Measurements from ENCODE around the gene POU5F1. TPM values are rescaled to one million over a fixed set of nuclear protein-coding genes. Genes with fewer than 3 reads are reported as not detected.
A peak's percentile ranks its signal among the peaks of the same experiment; 100 is the strongest.

Gene POU5F1
- polyA plus RNA-seq, 1 donor, result 0.28 TPM

DNA sequence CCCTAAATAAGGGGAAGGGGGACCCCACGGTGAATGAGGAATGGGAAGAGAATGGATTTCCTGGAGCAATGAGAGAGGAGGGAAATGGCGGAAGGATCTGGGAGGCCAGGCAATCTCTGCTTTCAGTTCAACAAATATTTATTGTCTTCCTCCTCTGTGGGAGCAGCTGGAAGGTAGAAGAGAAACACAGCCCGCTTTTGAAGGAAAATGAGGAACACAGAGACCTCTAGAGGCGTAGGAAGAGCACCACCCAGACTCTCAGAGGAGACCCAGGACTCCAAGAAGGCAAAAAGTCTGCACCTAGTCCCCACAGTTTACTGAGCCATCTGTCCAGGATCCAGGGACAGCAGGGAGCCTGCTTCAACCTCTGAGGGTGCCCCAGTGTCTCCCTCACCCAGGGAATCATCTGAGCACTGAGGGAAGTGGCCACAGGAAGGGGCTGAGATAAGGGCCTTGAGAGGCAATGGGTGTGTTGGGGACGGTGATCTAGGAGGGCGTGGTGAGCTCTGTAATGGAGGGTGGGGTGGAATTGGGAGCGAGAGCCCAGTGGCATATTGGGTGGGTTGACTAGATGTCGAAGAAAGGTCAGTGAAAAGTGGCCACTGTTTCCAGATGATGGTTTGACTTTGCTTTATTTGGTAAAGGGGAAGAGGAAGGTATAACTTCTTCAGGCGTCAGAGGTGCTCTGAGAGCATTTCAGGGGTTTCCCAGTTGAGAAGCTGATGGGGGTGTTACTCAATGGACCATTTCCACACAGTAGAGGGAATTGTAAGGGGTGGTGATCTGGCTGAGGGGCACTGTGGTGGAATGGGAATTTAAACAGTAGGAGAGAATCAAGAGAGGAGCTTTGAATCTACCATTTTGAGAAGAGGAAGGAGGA, 55.3 kb downstream of the POU5F1 start:
- Histone ChIP-seq H3K4me3 (ENCODE audit: low read length) (no peak overlapping the region), H3K9me3 (ENCODE audit: control insufficient read depth, low read depth, low read length) (no peaks in the 10 kb centered on the region), H3K4me1 (ENCODE audit: control insufficient read depth, insufficient read depth, low read length) (no peaks in the 10 kb centered on the region), H3K27me3 (ENCODE audit: control insufficient read depth, insufficient read depth, low read length) (peaks cover 44% of the 10 kb centered on the region), H3K27ac (ENCODE audit: low read length) (no peak overlapping the region), H3K36me3 (ENCODE audit: control insufficient read depth, insufficient read depth, low read length) (no peaks in the 10 kb centered on the region)
- no peak for DNase-seq
- WGBS (ENCODE audit: insufficient coverage, low lambda C conversion rate), result 100% methylated on average over 1 of the region's 9 CpGs

DNA sequence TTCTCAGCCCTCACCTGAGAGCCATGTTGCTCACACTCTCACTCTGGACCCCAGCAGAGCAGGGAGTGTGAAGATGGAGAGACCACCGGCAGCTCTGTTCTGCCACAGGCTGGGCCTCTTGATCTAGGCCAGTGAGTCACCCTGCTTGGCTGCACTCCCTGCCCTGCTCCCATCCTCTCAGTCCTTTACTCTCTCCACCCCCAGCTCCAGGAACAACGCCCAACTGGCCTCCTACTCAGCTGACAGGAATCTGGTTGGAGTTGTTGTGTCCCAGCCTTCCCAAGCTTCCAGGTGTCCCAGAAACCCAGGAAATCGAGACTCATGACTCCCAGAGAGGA, 56.0 kb downstream of the POU5F1 start, which contains the start of gene PSORS1C1:
TSS of gene PSORS1C1 (plus strand) at position 260 of the 338 bp plus-strand sequence. CDS start 14,833 bp downstream, outside the sequence.
- 33% methylated on average over 1 of the region's 3 CpGs for WGBS (ENCODE audit: insufficient coverage, low lambda C conversion rate)
- no peaks in the 10 kb centered on the region for H3K36me3 ChIP-seq (ENCODE audit: control insufficient read depth, insufficient read depth, low read length)
- no peaks in the 10 kb centered on the region for H3K9me3 ChIP-seq (ENCODE audit: control insufficient read depth, low read depth, low read length)
- H3K27me3 ChIP-seq (ENCODE audit: control insufficient read depth, insufficient read depth, low read length), result peaks cover 51% of the 10 kb centered on the region
- DNase-seq, result peak; percentile 31 to 55
- no peak within 1 kb of the TSS for H3K4me3 ChIP-seq (ENCODE audit: low read length)
- H3K4me1 ChIP-seq (ENCODE audit: control insufficient read depth, insufficient read depth, low read length), result no peaks in the 10 kb centered on the region
- no peak within 1 kb of the TSS for H3K27ac ChIP-seq (ENCODE audit: low read length)

Other genes starting within 250 kb of the POU5F1 start
- gene SFTA2, start 238.5 kb downstream of the POU5F1 start, polyA plus RNA-seq, result 0.70 TPM
- gene MUCL3, start 229.7 kb downstream of the POU5F1 start, polyA plus RNA-seq, result 0.04 TPM
- not detected for gene MUC21, start 187.0 kb downstream of the POU5F1 start, polyA plus RNA-seq
- not detected for gene MUC22, start 160.2 kb downstream of the POU5F1 start, polyA plus RNA-seq
- not detected for gene C6orf15, start 58.1 kb downstream of the POU5F1 start, polyA plus RNA-seq
- gene PSORS1C1, start 55.9 kb downstream of the POU5F1 start, polyA plus RNA-seq, result 0.33 TPM
- gene CDSN, start 50.2 kb downstream of the POU5F1 start, polyA plus RNA-seq, result not detected
- gene PSORS1C2, start 31.6 kb downstream of the POU5F1 start, polyA plus RNA-seq, result 0.04 TPM
- 17.4 TPM for gene CCHCR1, start 12.9 kb downstream of the POU5F1 start, polyA plus RNA-seq
- gene TCF19, start 12.1 kb downstream of the POU5F1 start, polyA plus RNA-seq, result 9.1 TPM
- 225 TPM for gene HLA-C, start 101.4 kb upstream of the POU5F1 start, polyA plus RNA-seq
- 353 TPM for gene HLA-B, start 186.5 kb upstream of the POU5F1 start, polyA plus RNA-seq
- 4.2 TPM for gene MICA, start 232.9 kb upstream of the POU5F1 start, polyA plus RNA-seq

All from large intestine (tissue), 3 donors.